ENCODE data around the gene EEF1AKMT3.

EEF1AKMT3 gene

GRCh38 chr12:57732270-57732669, 40.1 kb upstream of the EEF1AKMT3 start:
- TF ChIP-seq CTCF (conservative IDR thresholded peaks at IDR 0.05) = no peak
- no peak overlapping the region for H3K27ac ChIP-seq

- no peak for TF ChIP-seq CTCF (conservative IDR thresholded peaks at IDR 0.05)
- no peak overlapping the region for H3K27ac ChIP-seq
These were observed 39.5 kb upstream of the EEF1AKMT3 start for GRCh38 chr12:57732726-57733593.

- TF ChIP-seq CTCF (conservative IDR thresholded peaks at IDR 0.05) = no peak
- no peak overlapping the region for H3K27ac ChIP-seq
These were observed 38.5 kb upstream of the EEF1AKMT3 start for GRCh38 chr12:57733928-57734327.

GRCh38 chr12:57734591-57734990, 37.8 kb upstream of the EEF1AKMT3 start:
- H3K27ac ChIP-seq = no peak overlapping the region
- no peak for TF ChIP-seq CTCF (conservative IDR thresholded peaks at IDR 0.05)

GRCh38 chr12:57735198-57735855, 37.1 kb upstream of the EEF1AKMT3 start:
- TF ChIP-seq CTCF (conservative IDR thresholded peaks at IDR 0.05) = no peak
- H3K27ac ChIP-seq = no peak overlapping the region

GRCh38 chr12:57735952-57736740, 36.3 kb upstream of the EEF1AKMT3 start:
- H3K27ac ChIP-seq = no peak overlapping the region
- peak; percentile 74 for TF ChIP-seq CTCF (conservative IDR thresholded peaks at IDR 0.05)
